H1 (cell line): ENCODE results near the gene TTLL5. TPM values are rescaled to one million over a fixed set of nuclear protein-coding genes. Genes with fewer than 3 reads are reported as not detected.

ENCODE experiments used
- ASH2L ChIP-seq: fragments of 200-600, 300-600 bp; sonication (generic); IDR thresholded peaks from one replicate; pipeline ENCODE4 v1.7.1; 2017; ENCODE audit warnings: low read length
- BACH1 ChIP-seq: IDR thresholded peaks from 2 replicates; pipeline ENCODE4 v1.6.1; 2012; ENCODE audit warnings: low read length, improper control_type of control experiment
- CEBPB ChIP-seq: IDR thresholded peaks from 2 replicates; pipeline ENCODE4 v1.6.1; 2012; ENCODE audit warnings: low read depth, low read length
- CHD7 ChIP-seq: fragments of 300-600 bp; sonication (generic); IDR thresholded peaks from 2 replicates; pipeline ENCODE4 v1.7.1; 2012; ENCODE audit warnings: low read length, moderate library complexity, mild to moderate bottlenecking, inconsistent platforms; ENCODE audit not compliant: insufficient replicate concordance
- CREB1 ChIP-seq: IDR thresholded peaks from 2 replicates; pipeline ENCODE4 v1.6.1; 2012; ENCODE audit warnings: inconsistent platforms
- GABPA ChIP-seq: IDR thresholded peaks from 2 replicates; pipeline ENCODE4 v1.6.1; 2011; ENCODE audit warnings: mild to moderate bottlenecking, low read length, moderate library complexity, borderline replicate concordance; ENCODE audit not compliant: insufficient read depth
- HDAC2 ChIP-seq, 2 experiments: fragments of 300-600 bp in 1 of 2; sonication (generic) in 1 of 2; IDR thresholded peaks; 2 replicates each; pipeline ENCODE4 v1.6.1; 2011 to 2012; ENCODE audit warnings: low read depth in 2 of 2, low read length in 2 of 2, mild to moderate bottlenecking in 2 of 2, moderate library complexity in 2 of 2, borderline replicate concordance in 1 of 2, inconsistent platforms in 1 of 2
- HDAC6 ChIP-seq: IDR thresholded peaks from one replicate; pipeline ENCODE4 v1.7.1; 2012; ENCODE audit warnings: low read depth, mild to moderate bottlenecking, inconsistent platforms, low read length, moderate library complexity
- NANOG ChIP-seq: IDR thresholded peaks from 2 replicates; pipeline ENCODE4 v1.6.1; 2011; ENCODE audit warnings: low read length, low read depth, mild to moderate bottlenecking, inconsistent platforms; ENCODE audit not compliant: insufficient read depth, poor library complexity, severe bottlenecking
- RAD21 ChIP-seq, 2 experiments: IDR thresholded peaks in 1 of 2; conservative IDR thresholded peaks in 1 of 2; 2 replicates each; pipeline ENCODE4 v1.6.1; 2011; ENCODE audit warnings: low read depth in 2 of 2, low read length in 2 of 2, improper control_type of control experiment in 1 of 2, inconsistent platforms in 1 of 2, mild to moderate bottlenecking in 1 of 2, moderate library complexity in 1 of 2
- RFX5 ChIP-seq: IDR thresholded peaks from 2 replicates; pipeline ENCODE4 v1.6.1; 2011; ENCODE audit warnings: low read depth, low read length, improper control_type of control experiment, borderline replicate concordance
- polyA plus RNA-seq, 7 experiments: library from polyadenylated mRNA; depleted of rRNA in 3 of 7; stranded (reverse) in 5 of 7; unstranded in 2 of 7; fragments of >200 nt in 5 of 7; fragments of 200-250 nt in 2 of 7; gene quantifications; 1 replicate in 5 of 7; 2 replicates in 1 of 7; 4 replicates in 1 of 7; pipeline versions ENCODE4 v1.2.1 to v1.2.3, GENCODE V29; 2011 to 2013; ENCODE audit warnings: missing spikeins in 2 of 7, mixed read lengths in 2 of 7
- total RNA-seq: library from RNA; stranded (reverse); fragmentation: NEBNext Ultra II Directional; extraction: Animal tissue kit (Norgen Biotek cat#: 25700); gene quantifications from 2 replicates; pipeline ENCODE4 v1.2.1, GENCODE V29; 2021

Gene TTLL5
- total and polyA plus RNA-seq, 2 of the 8 experiments (the other 6 are each of a cell fraction or from before 2014, with no cell fraction given), result 16.1 to 45.9 TPM

- TF ChIP-seq CHD7 (no peak), RFX5 (no peak), CREB1 (no peak), RAD21 (IDR thresholded peaks at IDR 0.05 in 1 of 2, conservative IDR thresholded peaks at IDR 0.05 in 1 of 2; ENCODE audit: low read depth in 2 of 2, low read length in 2 of 2) (no peak), CEBPB (no peak), NANOG (no peak), HDAC6 (no peak), HDAC2 (IDR thresholded peaks at IDR 0.05; ENCODE audit: borderline replicate concordance in 1 of 2, low read depth in 2 of 2, low read length in 2 of 2) (no peak), ASH2L (no peak), GABPA (no peak), BACH1 (no peak)
Measured at GRCh38 chr14:75961662-75962061, 300.6 kb downstream of the TTLL5 start (continued).
